Measurements from ENCODE around the gene SNX24. TPM values are rescaled to one million over a fixed set of nuclear protein-coding genes. Genes with fewer than 3 reads are reported as not detected.

The SNX24 gene
- total RNA-seq, 4 donors from 2014 or later = 12.5 to 16.4 (median 13.9) TPM

DNA sequence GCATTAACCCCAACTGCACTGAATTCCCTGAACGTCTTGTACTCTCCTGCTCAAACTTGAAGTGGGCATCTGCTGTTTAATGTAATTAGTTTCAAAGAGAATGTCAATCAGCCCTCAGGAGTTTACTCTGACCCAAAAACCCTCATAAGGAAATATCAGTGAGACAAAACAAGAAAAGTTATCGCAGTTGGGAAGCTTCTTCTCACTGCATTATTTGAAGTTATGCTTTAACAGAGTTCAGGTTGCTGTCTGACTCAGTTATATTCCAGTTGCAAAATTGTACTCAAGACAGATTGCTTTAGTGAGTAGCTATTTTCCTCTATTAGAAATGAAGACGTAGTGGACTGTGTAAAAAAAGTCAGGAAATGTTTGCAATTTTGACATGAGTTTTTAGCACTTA is 139.0 kb downstream of the SNX24 start:
- TF ChIP-seq POLR2A (IDR thresholded peaks at IDR 0.05; ENCODE audit: low read depth) = no peak
- TF ChIP-seq CTCF (IDR thresholded peaks at IDR 0.05) = no peak
- no peak for TF ChIP-seq POLR2AphosphoS5 (IDR thresholded peaks at IDR 0.05)
- no peak for TF ChIP-seq EP300 (IDR thresholded peaks at IDR 0.05)
- Histone ChIP-seq H3K9me3 (no peaks in the 10 kb centered on the region), H3K4me3 (no peak overlapping the region), H3K27ac (replicated peaks in 1 of 4) (no peak overlapping the region), H3K36me3 (no peaks in the 10 kb centered on the region), H3K27me3 (no peaks in the 10 kb centered on the region), H3K4me1 (no peaks in the 10 kb centered on the region)
- 95% methylated on average over 3 of the region's 3 CpGs for WGBS
- no peak for DNase-seq (ENCODE audit: extremely low spot score)
- intact Hi-C loops (cut with DNase I) = no loop called here

- H3K4me1 ChIP-seq = no peaks in the 10 kb centered on the region
- no peak overlapping the region for H3K4me3 ChIP-seq
- H3K27ac ChIP-seq (replicated peaks in 1 of 4) = no peak overlapping the region
- WGBS = 92% methylated on average over 4 of the region's 4 CpGs
- no peaks in the 10 kb centered on the region for H3K27me3 ChIP-seq
- TF ChIP-seq EP300 (IDR thresholded peaks at IDR 0.05) (no peak), POLR2AphosphoS5 (IDR thresholded peaks at IDR 0.05) (no peak)
- intact Hi-C loops (cut with DNase I) = no loop called here
- H3K36me3 ChIP-seq = no peaks in the 10 kb centered on the region
- no peaks in the 10 kb centered on the region for H3K9me3 ChIP-seq
- DNase-seq (ENCODE audit: extremely low spot score) = no peak
Observed at GRCh38 chr5:122985006-122985700, 139.7 kb downstream of the SNX24 start.

- no peak for DNase-seq (ENCODE audit: extremely low spot score)
- intact Hi-C loops (cut with DNase I) = no loop called here
- Histone ChIP-seq H3K27ac (replicated peaks in 1 of 4) (no peak overlapping the region), H3K9me3 (no peaks in the 10 kb centered on the region), H3K4me3 (no peak overlapping the region), H3K4me1 (no peaks in the 10 kb centered on the region), H3K36me3 (no peaks in the 10 kb centered on the region), H3K27me3 (no peaks in the 10 kb centered on the region)
- TF ChIP-seq EP300 (IDR thresholded peaks at IDR 0.05) = no peak
- TF ChIP-seq CTCF (IDR thresholded peaks at IDR 0.05) = no peak
- TF ChIP-seq POLR2A (IDR thresholded peaks at IDR 0.05; ENCODE audit: low read depth) = no peak
- no peak for TF ChIP-seq POLR2AphosphoS5 (IDR thresholded peaks at IDR 0.05)
- 97% methylated on average over 2 of the region's 2 CpGs for WGBS
Observed at GRCh38 chr5:122985954-122986721, 140.7 kb downstream of the SNX24 start.

DNA sequence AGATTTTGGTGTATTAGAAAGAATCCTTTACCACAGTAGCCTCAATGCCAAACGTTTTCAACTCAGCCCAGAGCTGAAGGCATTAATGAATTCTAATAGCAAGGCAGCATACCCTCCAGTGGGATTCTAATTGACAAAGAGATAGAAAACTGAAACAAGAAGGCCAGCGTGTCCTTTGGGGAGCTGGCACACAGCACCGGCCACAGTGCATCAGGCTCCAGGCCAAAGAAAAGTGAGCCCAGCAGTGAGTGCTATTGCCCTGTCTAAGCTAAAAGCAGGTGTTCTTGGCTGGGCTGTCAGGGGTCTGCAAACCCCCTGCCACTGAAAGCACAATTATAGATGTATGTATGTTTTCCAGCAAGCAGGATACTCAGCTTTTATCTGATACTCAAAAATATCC is 150.7 kb downstream of the SNX24 start:
- H3K9me3 ChIP-seq = no peaks in the 10 kb centered on the region
- no peak for DNase-seq (ENCODE audit: extremely low spot score)
- peaks cover 0 to 8% (median 0%) of the 10 kb centered on the region in 4 donors for H3K36me3 ChIP-seq
- no peaks in the 10 kb centered on the region for H3K27me3 ChIP-seq
- no peak overlapping the region for H3K27ac ChIP-seq (replicated peaks in 1 of 4)
- no peak overlapping the region for H3K4me3 ChIP-seq
- intact Hi-C loops (cut with DNase I) = no loop called here
- 85% methylated on average over 3 of the region's 3 CpGs for WGBS
- TF ChIP-seq POLR2AphosphoS5 (IDR thresholded peaks at IDR 0.05) (no peak), POLR2A (IDR thresholded peaks at IDR 0.05; ENCODE audit: low read depth) (no peak), EP300 (IDR thresholded peaks at IDR 0.05) (no peak)
- H3K4me1 ChIP-seq = peaks cover 0 to 6% (median 0%) of the 10 kb centered on the region in 4 donors

DNA sequence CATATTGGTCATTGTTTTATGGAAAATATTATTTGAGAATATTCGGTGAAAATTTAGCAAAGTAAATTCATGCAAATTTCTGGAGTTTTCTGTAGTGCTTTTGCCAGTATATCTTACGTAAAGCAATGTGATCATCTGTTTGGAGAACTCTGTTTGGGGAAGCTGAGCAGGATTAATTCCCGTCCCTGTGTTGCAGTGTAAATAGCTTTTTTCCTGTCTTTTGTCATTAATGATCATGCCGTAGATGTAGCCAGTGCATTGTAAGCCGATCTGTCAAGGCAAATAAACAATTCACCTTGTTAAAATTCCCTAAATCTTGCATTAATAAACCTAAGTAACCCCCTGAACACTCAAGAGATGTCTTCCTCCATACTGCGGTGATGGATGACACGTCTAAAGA is 151.9 kb downstream of the SNX24 start:
- Histone ChIP-seq H3K9me3 (no peaks in the 10 kb centered on the region), H3K4me3 (no peak overlapping the region), H3K36me3 (peaks cover 0 to 8% (median 0%) of the 10 kb centered on the region in 4 donors), H3K27ac (replicated peaks in 1 of 4) (no peak overlapping the region), H3K27me3 (no peaks in the 10 kb centered on the region), H3K4me1 (peaks cover 0 to 6% (median 0%) of the 10 kb centered on the region in 4 donors)
- intact Hi-C loops (cut with DNase I) = no loop called here
- WGBS = 53% methylated on average over 7 of the region's 7 CpGs
- no peak for TF ChIP-seq POLR2A (IDR thresholded peaks at IDR 0.05; ENCODE audit: low read depth)
- no peak for TF ChIP-seq EP300 (IDR thresholded peaks at IDR 0.05)
- no peak for TF ChIP-seq POLR2AphosphoS5 (IDR thresholded peaks at IDR 0.05)
- TF ChIP-seq CTCF (IDR thresholded peaks at IDR 0.05) = no peak
- no peak for DNase-seq (ENCODE audit: extremely low spot score)

All from esophagus muscularis mucosa (tissue), 4 donors.